ENCODE data around the gene MINDY2. TPM values are rescaled to one million over a fixed set of nuclear protein-coding genes. Genes with fewer than 3 reads are reported as not detected.

Gene MINDY2
- total and polyA plus RNA-seq, 2 of the 8 experiments (the other 6 are each of a cell fraction or from before 2014, with no cell fraction given), result 3.1 to 25.7 TPM

- 96% methylated on average over 4 of the region's 4 CpGs; no CpG with 5 or more reads in 1 of the 2 experiments for WGBS, 2 experiments (ENCODE audit: extremely low coverage in 1 of 2, insufficient coverage in 1 of 2, insufficient read length in 1 of 2, insufficient replicate concordance in 2 of 2, low coverage in 1 of 2, low lambda C conversion rate in 2 of 2, missing lambda C conversion rate in 1 of 2)
- Histone ChIP-seq H3K27me3 (replicated peaks in 1 of 4; ENCODE audit: control insufficient read depth in 3 of 4, extremely low read depth in 1 of 4, insufficient read depth in 3 of 4, low read length in 3 of 4) (no peaks in the 10 kb centered on the region), H4K5ac (ENCODE audit: insufficient read length, low read depth, low read length) (no peak overlapping the region), H3K18ac (ENCODE audit: extremely low read depth, low read length) (no peak overlapping the region), H3K4me1 (replicated peaks in 1 of 4; ENCODE audit: control insufficient read depth in 3 of 4, insufficient read depth in 4 of 4, low read length in 3 of 4) (no peaks in the 10 kb centered on the region), H3K23me2 (ENCODE audit: low read depth, low read length) (no peaks in the 10 kb centered on the region), H3K4me3 (ENCODE audit: extremely low read depth in 1 of 4, insufficient read depth in 2 of 4, low read depth in 3 of 4, low read length in 4 of 4) (no peak overlapping the region), H4K91ac (replicated peaks; ENCODE audit: insufficient read length, low read length) (no peak overlapping the region), H2BK20ac (ENCODE audit: low read length) (no peak overlapping the region), H3K79me2 (ENCODE audit: control insufficient read depth in 1 of 2, insufficient read depth in 2 of 2, low read length in 2 of 2) (no peaks in the 10 kb centered on the region), H3K23ac (ENCODE audit: insufficient read length) (no peak overlapping the region), H3K27ac (ENCODE audit: low read depth, low read length) (no peak overlapping the region), H3K14ac (ENCODE audit: insufficient read length) (no peak overlapping the region), H3K79me1 (ENCODE audit: low read depth, low read length) (no peaks in the 10 kb centered on the region), H3K9ac (replicated peaks in 1 of 4; ENCODE audit: extremely low read depth in 1 of 4, low read depth in 3 of 4, low read length in 3 of 4) (no peak overlapping the region), H3K36me3 (ENCODE audit: control insufficient read depth in 2 of 4, insufficient read depth in 4 of 4, low read length in 3 of 4) (peaks cover 0 to 5% (median 2%) of the 10 kb centered on the region in 4 experiments; a peak in 3 of 8 replicates), H3K4me2 (ENCODE audit: insufficient read depth in 1 of 2, low read depth in 2 of 2, low read length in 2 of 2) (no peak overlapping the region), H3K56ac (replicated peaks; ENCODE audit: insufficient read length, low read depth, low read length) (no peak overlapping the region), H3K4ac (replicated peaks; ENCODE audit: insufficient read length, low read depth, low read length) (no peak overlapping the region), H2AFZ (ENCODE audit: low read length) (no peak overlapping the region), H2BK15ac (ENCODE audit: low read length) (no peak overlapping the region), H2BK5ac (ENCODE audit: low read depth, low read length) (no peak overlapping the region), H2BK12ac (ENCODE audit: low read depth, low read length) (no peak overlapping the region), H4K8ac (ENCODE audit: extremely low read depth, insufficient read depth, low read length) (no peak overlapping the region), H4K20me1 (replicated peaks in 1 of 2; ENCODE audit: control insufficient read depth in 1 of 2, insufficient read depth in 2 of 2, low read length in 2 of 2) (no peaks in the 10 kb centered on the region), H3K9me3 (ENCODE audit: insufficient read depth in 2 of 2, low read depth in 1 of 2, low read length in 1 of 2) (no peaks in the 10 kb centered on the region), H2AK5ac (ENCODE audit: low read depth, low read length) (no peak overlapping the region), H2BK120ac (replicated peaks; ENCODE audit: low read depth, low read length) (no peak overlapping the region)
- CTCF ChIA-PET (ENCODE audit: partially characterized antibody), result interaction anchor here (0.6 to 1.3 kb wide), 2 partner anchors 22 to 619 kb away, joined by 3 read pairs; no protein-coding TSS in a partner anchor
- FAIRE-seq (no peak), DNase-seq (ENCODE audit: low read depth in 1 of 2, low spot score in 2 of 2) (no peak)
- POLR2A ChIA-PET (ENCODE audit: partially characterized antibody), result no interaction called here
- TF ChIP-seq CTCF (IDR thresholded peaks at IDR 0.05; ENCODE audit: control extremely low read depth in 1 of 3, insufficient read depth in 1 of 3, low read depth in 1 of 3, low read length in 3 of 3) (no peak), EZH2 (IDR thresholded peaks at IDR 0.05; ENCODE audit: low read depth, low read length, severe bottlenecking) (no peak), TAF1 (IDR thresholded peaks at IDR 0.05; ENCODE audit: low read depth, low read length) (no peak), CREB1 (IDR thresholded peaks at IDR 0.05) (no peak), GABPA (IDR thresholded peaks at IDR 0.05; ENCODE audit: borderline replicate concordance, insufficient read depth, low read length) (no peak), SIRT6 (IDR thresholded peaks at IDR 0.05; ENCODE audit: low read length) (no peak), CHD1 (IDR thresholded peaks at IDR 0.05; ENCODE audit: low read depth, low read length) (no peak), TCF12 (IDR thresholded peaks at IDR 0.05; ENCODE audit: low read depth, low read length) (no peak), SIN3A (conservative IDR thresholded peaks at IDR 0.05 in 1 of 2, IDR thresholded peaks at IDR 0.05 in 1 of 2; ENCODE audit: low read depth in 1 of 2, low read length in 2 of 2) (no peak), POLR2A (IDR thresholded peaks at IDR 0.05; ENCODE audit: control extremely low read depth in 1 of 2, low read depth in 2 of 2, low read length in 2 of 2) (no peak), POLR2AphosphoS5 (IDR thresholded peaks at IDR 0.05; ENCODE audit: low read depth, low read length) (no peak), SIX5 (IDR thresholded peaks at IDR 0.05; ENCODE audit: low read depth, low read length) (no peak)
These were observed 71.8 kb downstream of the MINDY2 start for GRCh38 chr15:58842713-58843396.

Measured in H1 (cell line).